ENCODE data around the gene ZFAND2B.
A peak's percentile ranks its signal among the peaks of the same experiment; 100 is the strongest.

ZFAND2B gene

DNA sequence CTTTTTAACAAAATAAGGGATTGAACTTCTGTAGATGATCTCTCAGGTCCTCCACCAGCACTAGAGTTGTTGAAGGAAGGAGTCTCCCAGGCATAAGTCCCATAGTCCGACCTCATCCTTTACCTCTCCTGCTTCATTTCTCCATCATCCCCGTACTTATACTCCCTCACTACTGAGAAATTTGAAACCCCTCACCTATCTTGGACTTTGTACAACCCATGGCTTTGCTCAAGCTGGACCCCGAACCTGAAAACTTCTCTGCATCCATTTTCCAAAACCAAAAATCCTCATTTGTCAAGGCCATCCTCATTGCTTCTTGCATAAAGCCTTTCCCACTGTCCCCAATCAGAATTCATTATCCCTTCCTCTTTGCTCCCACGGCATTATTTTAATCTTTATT is 45.5 kb upstream of the ZFAND2B start:
- TF ChIP-seq, protein P1, sequence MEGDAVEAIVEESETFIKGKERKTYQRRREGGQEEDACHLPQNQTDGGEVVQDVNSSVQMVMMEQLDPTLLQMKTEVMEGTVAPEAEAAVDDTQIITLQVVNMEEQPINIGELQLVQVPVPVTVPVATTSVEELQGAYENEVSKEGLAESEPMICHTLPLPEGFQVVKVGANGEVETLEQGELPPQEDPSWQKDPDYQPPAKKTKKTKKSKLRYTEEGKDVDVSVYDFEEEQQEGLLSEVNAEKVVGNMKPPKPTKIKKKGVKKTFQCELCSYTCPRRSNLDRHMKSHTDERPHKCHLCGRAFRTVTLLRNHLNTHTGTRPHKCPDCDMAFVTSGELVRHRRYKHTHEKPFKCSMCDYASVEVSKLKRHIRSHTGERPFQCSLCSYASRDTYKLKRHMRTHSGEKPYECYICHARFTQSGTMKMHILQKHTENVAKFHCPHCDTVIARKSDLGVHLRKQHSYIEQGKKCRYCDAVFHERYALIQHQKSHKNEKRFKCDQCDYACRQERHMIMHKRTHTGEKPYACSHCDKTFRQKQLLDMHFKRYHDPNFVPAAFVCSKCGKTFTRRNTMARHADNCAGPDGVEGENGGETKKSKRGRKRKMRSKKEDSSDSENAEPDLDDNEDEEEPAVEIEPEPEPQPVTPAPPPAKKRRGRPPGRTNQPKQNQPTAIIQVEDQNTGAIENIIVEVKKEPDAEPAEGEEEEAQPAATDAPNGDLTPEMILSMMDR (IDR thresholded peaks at IDR 0.05; ENCODE audit: low read depth, low read length, missing control alignments), result no peak
- peak overlapping the region; percentile 77 for H3K4me3 ChIP-seq (ENCODE audit: low read depth, low read length)
- no peak for DNase-seq (ENCODE audit: low read depth)

DNA sequence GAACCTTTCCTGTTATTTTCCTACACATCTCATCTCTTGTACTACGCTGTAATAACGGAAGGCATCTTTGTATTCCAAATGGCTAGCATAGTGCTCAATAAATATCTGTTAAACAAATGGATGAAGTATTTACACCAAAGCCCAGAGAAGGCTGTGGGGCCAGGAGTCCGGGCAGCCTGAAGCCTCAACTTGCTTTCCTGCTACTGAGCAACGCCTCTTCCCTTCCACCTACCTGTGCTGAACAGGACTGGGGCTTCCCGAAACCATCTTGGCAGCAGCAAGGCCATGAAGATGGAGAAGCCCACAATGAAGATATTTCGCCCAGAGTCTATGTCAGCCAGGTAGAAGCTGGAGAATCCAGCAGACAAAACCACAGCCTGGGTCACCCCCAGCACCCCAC is 43.4 kb upstream of the ZFAND2B start:
- H3K4me3 ChIP-seq (ENCODE audit: low read depth, low read length), result no peak overlapping the region
- TF ChIP-seq, protein P1 (IDR thresholded peaks at IDR 0.05; ENCODE audit: low read depth, low read length, missing control alignments), result no peak
- no peak for DNase-seq (ENCODE audit: low read depth)

DNA sequence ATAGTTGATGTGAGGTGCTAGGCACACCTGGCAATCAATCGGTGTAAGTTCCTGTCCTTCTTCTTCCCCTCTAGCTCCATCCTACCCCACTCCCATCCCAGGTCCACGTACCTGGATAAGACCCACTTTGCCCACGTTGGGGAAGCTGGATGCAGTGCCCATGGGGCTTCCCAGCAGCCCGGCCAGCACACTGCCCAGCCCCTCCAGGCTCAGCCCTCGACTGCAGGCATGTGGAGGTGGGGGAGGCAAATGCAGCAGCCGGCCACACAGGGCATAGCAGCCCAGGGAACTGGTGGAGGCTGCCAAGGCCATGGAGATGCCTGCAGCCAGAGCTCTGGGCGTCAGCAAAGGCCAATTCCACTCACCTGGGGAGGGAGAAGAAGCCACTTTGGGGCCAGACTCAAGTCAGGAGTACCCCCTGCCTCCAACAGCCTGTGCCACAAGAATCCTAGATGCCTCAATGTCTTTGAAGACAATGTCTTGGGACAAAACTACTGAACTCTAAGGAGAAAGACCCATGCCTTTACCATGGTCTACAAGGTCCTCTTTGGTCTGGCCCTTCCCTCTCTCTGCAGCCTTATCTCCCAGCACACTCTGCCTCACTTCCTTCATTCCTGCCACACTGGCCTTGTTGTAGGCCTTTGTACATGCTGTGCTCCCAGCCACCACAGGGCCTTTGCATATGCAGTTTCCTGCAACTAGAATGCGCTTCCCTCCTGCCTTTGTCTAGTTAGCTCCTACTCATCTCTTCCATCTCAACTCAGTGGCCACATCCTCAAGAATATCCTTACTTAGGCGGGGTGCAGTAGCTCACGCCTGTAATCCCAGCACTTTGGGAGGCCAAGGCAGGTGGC is 41.3 kb upstream of the ZFAND2B start:
- DNase-seq (ENCODE audit: low read depth), result no peak
- no peak overlapping the region for H3K4me3 ChIP-seq (ENCODE audit: low read depth, low read length)
- TF ChIP-seq, protein P1 (IDR thresholded peaks at IDR 0.05; ENCODE audit: low read depth, low read length, missing control alignments), result no peak

DNA sequence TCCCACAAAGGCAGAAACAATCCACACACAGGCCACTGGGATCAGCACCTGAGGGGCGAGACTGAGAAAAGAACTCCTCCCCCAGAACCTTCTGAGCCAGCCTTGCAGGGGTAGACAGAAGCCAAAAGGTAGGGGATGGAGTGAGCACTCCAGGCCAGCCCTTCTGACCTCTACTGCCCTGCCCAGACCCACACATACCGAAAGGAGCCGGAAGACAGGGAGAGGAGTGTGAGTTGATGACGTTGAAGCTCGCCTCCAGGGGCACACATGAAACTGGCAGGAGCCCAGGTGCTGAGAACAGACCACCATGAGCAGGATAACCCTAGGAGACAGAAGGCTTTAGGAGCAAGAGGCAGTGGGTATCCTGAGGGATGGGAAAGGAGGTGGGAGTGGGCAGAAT is 38.6 kb upstream of the ZFAND2B start:
- TF ChIP-seq, protein P1 (IDR thresholded peaks at IDR 0.05; ENCODE audit: low read depth, low read length, missing control alignments), result no peak
- no peak overlapping the region for H3K4me3 ChIP-seq (ENCODE audit: low read depth, low read length)
- no peak for DNase-seq (ENCODE audit: low read depth)

DNA sequence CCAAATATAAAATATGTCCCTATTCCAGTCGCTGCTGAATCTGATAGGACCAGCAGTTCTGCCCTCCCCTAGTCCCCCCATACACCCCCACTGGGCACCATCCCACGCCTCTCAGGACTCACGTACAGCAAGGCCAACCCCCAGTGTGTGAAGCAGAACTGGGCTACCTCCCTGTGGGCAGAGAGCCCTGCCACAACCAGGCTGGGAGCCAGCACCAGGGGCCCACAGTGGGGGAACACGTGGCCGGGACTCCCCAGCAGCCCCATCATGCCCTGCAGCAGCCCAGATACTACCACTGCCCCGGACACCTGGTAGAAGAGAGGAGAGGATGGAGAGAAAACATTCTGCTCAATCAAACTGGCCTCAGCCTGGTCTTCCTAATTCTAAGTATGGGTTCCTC is 38.1 kb upstream of the ZFAND2B start:
- no peak for DNase-seq (ENCODE audit: low read depth)

DNA sequence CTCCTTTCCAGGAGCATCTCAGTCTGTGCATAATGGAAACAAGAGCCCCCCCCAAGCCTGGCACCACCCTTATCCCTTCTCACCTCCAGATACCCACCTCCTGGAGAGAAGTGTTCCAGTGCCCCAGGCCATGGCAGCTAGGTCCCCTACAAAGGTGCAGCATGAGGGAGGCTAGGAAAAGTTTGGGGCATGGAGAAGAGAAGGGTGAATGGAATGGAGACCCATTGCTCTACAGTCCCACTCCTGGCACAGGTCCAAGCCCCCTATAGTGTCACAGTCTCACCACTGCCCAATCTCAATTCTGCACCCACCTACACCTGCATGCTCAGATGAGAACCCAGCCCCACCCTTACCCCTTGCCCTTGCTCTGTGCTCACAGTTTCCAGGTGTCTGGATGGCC is 37.6 kb upstream of the ZFAND2B start:
- TF ChIP-seq, protein P1 (IDR thresholded peaks at IDR 0.05; ENCODE audit: low read depth, low read length, missing control alignments), result no peak
- no peak overlapping the region for H3K4me3 ChIP-seq (ENCODE audit: low read depth, low read length)
- no peak for DNase-seq (ENCODE audit: low read depth)

More for the DNA sequence above, 38.1 kb upstream of the ZFAND2B start:
- no peak overlapping the region for H3K4me3 ChIP-seq (ENCODE audit: low read depth, low read length)
- TF ChIP-seq, protein P1 (IDR thresholded peaks at IDR 0.05; ENCODE audit: low read depth, low read length, missing control alignments), result no peak

All from GM12864 (cell line).